Fibroblast of peridontal ligament (primary cell): Measurements from ENCODE around the gene CNN2.

Experiments used
- DNase-seq: peaks from one replicate; pipeline ENCODE4 v3.0.0-alpha.2; 2010; ENCODE audit errors: extremely low read depth

CNN2 gene

GRCh38 chr19:1065606-1066109 lies 39.2 kb downstream of the CNN2 start:
- no peak for DNase-seq

GRCh38 chr19:1066251-1066747 lies 39.9 kb downstream of the CNN2 start:
- no peak for DNase-seq

- DNase-seq, result no peak
These were observed 40.4 kb downstream of the CNN2 start, which contains the start of gene ARHGAP45 for GRCh38 chr19:1066748-1067340. ARHGAP45 (plus strand) TSS chr19:1067167; CDS start chr19:1067406, 239 bp downstream.

- no peak for DNase-seq
These were observed 41.0 kb downstream of the CNN2 start for GRCh38 chr19:1067341-1067957.

GRCh38 chr19:1068009-1069001 lies 41.9 kb downstream of the CNN2 start:
- DNase-seq, result no peak

GRCh38 chr19:1069009-1069779 lies 42.8 kb downstream of the CNN2 start:
- no peak for DNase-seq

GRCh38 chr19:1070576-1070930 lies 44.1 kb downstream of the CNN2 start:
- no peak for DNase-seq

- DNase-seq, result no peak
These were observed 44.8 kb downstream of the CNN2 start for GRCh38 chr19:1070931-1071791.

- no peak for DNase-seq
These were observed 46.1 kb downstream of the CNN2 start for GRCh38 chr19:1072371-1073015.

GRCh38 chr19:1073063-1073955 lies 46.9 kb downstream of the CNN2 start:
- no peak for DNase-seq

GRCh38 chr19:1073956-1074517 lies 47.6 kb downstream of the CNN2 start:
- no peak for DNase-seq

GRCh38 chr19:1074544-1075283 lies 48.3 kb downstream of the CNN2 start:
- no peak for DNase-seq

- no peak for DNase-seq
These were observed 49.6 kb downstream of the CNN2 start for GRCh38 chr19:1076046-1076386.

GRCh38 chr19:1076951-1077350 lies 50.5 kb downstream of the CNN2 start:
- DNase-seq, result peak; percentile 36

GRCh38 chr19:1079566-1080111 lies 53.2 kb downstream of the CNN2 start:
- no peak for DNase-seq

- DNase-seq, result no peak
These were observed 54.2 kb downstream of the CNN2 start for GRCh38 chr19:1080360-1081161.
